Fibroblast of villous mesenchyme (primary cell): ENCODE measurements around the gene MTRFR. TPM values are rescaled to one million over a fixed set of nuclear protein-coding genes. Genes with fewer than 3 reads are reported as not detected.

Experiments
- DNase-seq: peaks from one replicate; pipeline ENCODE4 v3.0.0-alpha.2; 2010; ENCODE audit warnings: low read depth
- H3K4me3 ChIP-seq: 2 replicates; pipeline ENCODE4 v1.5.1; 2011; ENCODE audit warnings: low read depth, mild to moderate bottlenecking, low read length
- total RNA-seq: library from RNA; depleted of rRNA; stranded (reverse); fragments of >200 nt; gene quantifications from 2 replicates; pipeline ENCODE4 v1.2.3, GENCODE V29; 2012
- TF ChIP-seq, protein P1 (sequence below): IDR thresholded peaks from 2 replicates; pipeline ENCODE4 v1.5.1; 2012; ENCODE audit warnings: low read depth, mild to moderate bottlenecking, low read length; ENCODE audit not compliant: insufficient read depth

Gene MTRFR
- total RNA-seq, 1 donor, result 10.4 TPM

DNA sequence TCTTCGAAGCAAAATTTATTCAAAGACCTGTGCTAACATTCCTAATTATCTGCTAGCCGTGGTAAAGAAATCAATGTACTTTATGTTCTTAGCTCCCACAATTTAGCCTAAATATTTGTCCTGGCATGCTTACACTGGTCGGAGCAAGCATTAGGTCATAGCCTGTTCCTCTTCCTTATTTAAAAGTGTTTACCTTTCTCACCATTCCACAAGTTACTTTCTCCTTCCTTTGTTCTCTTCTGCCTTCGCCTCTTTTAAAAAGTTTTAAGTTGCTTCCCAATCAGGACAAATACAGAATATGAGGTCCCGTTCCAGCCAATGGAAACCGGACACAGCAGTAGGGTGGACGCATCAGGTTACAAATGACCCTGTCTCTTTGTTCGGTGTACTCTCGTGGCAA, 26.8 kb downstream of the MTRFR start:
- DNase-seq, result no peak
- TF ChIP-seq, protein P1, sequence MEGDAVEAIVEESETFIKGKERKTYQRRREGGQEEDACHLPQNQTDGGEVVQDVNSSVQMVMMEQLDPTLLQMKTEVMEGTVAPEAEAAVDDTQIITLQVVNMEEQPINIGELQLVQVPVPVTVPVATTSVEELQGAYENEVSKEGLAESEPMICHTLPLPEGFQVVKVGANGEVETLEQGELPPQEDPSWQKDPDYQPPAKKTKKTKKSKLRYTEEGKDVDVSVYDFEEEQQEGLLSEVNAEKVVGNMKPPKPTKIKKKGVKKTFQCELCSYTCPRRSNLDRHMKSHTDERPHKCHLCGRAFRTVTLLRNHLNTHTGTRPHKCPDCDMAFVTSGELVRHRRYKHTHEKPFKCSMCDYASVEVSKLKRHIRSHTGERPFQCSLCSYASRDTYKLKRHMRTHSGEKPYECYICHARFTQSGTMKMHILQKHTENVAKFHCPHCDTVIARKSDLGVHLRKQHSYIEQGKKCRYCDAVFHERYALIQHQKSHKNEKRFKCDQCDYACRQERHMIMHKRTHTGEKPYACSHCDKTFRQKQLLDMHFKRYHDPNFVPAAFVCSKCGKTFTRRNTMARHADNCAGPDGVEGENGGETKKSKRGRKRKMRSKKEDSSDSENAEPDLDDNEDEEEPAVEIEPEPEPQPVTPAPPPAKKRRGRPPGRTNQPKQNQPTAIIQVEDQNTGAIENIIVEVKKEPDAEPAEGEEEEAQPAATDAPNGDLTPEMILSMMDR, result no peak
- no peak overlapping the region for H3K4me3 ChIP-seq

DNA sequence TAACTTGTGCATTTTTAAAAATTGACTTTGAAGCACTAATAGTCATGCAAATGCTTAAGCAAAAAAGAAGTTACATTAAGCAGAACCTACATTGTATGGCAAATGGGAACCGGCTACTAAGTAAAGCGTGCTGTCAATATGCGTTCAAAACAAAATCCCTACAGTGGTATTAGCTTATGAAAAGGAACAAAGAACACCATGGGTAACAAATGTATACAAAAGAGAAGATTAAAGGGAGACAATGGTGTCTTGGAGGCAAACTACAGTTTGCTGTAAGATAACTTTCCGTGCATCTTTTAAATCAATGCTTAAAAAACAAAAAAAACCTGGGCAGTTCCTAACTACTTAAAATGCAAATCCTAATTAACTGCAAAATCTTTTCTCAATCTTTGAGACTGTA, 28.0 kb downstream of the MTRFR start:
- DNase-seq, result no peak
- TF ChIP-seq, protein P1, result no peak

DNA sequence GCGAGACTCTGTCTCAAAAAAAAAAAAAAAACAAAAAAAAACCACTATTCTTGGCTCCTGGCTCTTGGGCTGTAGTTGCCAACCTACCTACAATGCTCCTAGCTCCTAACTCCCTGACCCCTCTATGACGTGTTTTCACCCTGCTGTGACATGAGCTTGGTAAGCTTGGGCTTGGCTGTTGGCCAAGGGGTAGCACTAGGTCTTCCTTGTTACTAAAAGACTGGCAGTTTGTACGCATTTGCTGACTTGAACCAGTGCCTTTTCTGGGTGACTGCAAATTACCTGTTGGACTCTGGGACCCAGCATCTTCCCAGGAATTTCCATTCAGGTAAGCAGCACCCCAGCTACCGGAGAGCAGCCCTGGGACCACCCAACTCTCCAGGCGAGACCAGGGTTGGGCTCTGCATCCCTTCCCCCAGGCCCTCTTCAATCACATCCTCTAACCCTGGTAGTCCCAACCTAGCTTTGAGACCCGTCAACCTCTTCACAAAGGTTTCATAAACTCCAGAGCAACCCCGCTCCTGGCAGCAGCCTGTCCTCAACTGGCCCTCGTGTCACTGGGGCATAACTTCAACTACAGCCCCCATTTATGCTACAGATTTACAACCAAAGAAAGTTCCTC, 30.1 kb downstream of the MTRFR start:
- no peak for DNase-seq
- no peak overlapping the region for H3K4me3 ChIP-seq
- TF ChIP-seq, protein P1, result no peak

More for the DNA sequence above, 28.0 kb downstream of the MTRFR start:
- H3K4me3 ChIP-seq, result no peak overlapping the region

DNA sequence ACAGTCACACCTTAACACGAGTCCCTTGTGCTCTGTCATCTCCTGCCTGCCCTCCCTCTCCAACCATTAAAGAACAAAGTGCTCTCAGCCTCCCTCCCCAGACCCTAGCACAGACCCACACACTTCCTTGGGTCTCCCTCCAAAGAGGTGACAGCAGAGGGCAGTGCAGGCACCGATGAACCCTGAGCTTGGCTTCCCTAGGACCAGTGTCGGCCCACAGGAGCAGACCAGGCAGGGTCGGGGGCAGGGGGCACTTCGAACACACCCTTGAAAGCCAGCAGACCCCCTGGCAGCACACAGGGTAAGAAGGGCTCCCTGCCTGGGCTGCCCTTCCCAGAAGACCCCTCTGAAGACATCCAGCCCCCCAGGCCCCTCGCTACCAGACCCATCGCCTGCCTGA, 31.4 kb downstream of the MTRFR start:
- no peak overlapping the region for H3K4me3 ChIP-seq
- TF ChIP-seq, protein P1, result peak; percentile 30
- no peak for DNase-seq

DNA sequence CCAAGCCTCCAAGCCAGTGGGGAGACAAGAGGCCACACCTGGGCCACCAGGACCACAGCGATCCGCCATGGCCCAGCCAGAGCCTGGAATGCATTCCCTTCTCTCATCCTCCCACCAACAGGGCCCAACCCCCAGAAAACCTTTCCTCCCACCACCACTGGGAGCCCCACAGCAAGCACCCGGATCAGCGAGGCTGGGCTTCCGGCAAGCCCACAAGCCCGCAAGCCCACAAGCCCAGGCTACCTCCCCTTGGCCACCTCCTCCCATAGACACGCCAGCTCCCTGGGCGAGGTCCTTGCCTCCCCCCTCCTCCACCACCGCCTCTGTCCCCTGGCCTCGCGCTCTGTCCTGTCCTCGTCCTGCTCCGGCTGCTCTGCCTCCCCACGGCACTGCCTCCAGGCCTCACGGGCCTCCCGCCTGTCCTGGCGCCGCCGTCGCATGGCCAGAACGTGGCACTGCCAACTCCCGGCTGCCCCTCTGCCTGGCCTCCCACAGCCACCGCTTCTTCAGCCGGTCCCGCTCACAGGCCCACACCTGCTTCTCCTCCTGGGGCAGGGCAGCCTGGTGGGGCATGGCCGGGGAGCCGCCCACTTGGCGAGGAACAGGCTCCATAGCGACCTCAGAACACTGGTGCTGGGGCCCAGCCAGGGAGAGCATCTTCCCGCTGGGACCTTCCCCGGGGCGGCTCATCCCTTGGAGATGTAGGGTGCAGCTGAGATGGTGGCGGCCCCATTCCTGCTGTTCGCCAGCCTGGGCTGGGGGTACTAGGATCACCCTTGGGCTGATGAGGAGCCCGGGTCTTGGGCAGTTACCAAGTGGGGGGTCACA, 32.8 kb downstream of the MTRFR start:
- H3K4me3 ChIP-seq, result no peak overlapping the region
- DNase-seq, result no peak
- TF ChIP-seq, protein P1, result no peak

DNA sequence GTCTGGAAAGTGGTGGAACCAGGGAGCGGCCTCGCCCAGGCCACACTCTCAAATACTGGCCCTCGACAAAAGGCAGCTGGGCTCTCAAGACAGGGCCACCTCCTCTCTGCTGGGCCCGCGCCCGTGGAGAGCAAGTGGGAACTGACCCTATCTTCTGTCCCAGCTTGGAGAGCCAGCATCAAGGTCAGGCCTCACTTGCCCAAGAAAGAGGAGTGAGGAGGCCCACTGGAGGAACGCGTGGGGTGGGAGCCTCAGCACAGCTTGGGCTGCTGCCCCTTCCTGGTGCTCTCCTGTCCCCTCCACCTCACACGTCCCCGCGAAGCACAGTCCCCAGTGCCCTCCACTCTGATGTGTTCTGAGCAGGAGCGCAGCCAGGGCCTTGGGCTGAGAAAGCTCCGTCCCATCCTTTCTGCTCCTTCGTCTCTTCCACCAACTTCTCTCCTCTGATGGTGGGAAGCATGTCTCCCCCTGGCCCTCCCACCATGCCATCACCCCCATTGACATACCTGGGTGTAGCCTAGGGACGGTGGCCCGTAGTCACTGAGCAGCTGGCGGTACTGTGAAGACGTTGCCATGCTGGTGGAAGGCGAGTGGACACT, 33.5 kb downstream of the MTRFR start:
- H3K4me3 ChIP-seq, result no peak overlapping the region
- no peak for DNase-seq
- TF ChIP-seq, protein P1, result no peak
